NT2/D1 (cell line): ENCODE measurements around the gene SYP.

ENCODE experiments used
- SUZ12 ChIP-seq: IDR thresholded peaks from 2 replicates; pipeline ENCODE4 v1.6.1; 2011; ENCODE audit not compliant: insufficient read length, insufficient read depth; ENCODE audit errors: extremely low read depth
- YY1 ChIP-seq: IDR thresholded peaks from 2 replicates; pipeline ENCODE4 v1.6.1; 2011; ENCODE audit not compliant: insufficient read length, insufficient read depth
- ZNF274 ChIP-seq: IDR thresholded peaks from 2 replicates; pipeline ENCODE4 v1.6.1; 2011; ENCODE audit warnings: mild to moderate bottlenecking, low read depth, low read length

GRCh38 chrX:49176421-49177326 is 23.3 kb downstream of the SYP start:
- TF ChIP-seq YY1 (no peak), ZNF274 (no peak), SUZ12 (no peak)
